Amniotic stem cell (primary cell): ENCODE results near the gene NT5DC1.
"Not testable (repeated sequence)": the region's sequence is repeated elsewhere in the genome, so short reads cannot be mapped to it uniquely, and the experiment has no call there.

Experiments
- DNase-seq: peaks from one replicate; lab custom pipeline; 2025; lab: John Stamatoyannopoulos, UW

The NT5DC1 gene

GRCh38 chr6:116090251-116090650 is 10.4 kb upstream of the NT5DC1 start:
- DNase-seq: no peak

GRCh38 chr6:116094041-116094440 is 6.6 kb upstream of the NT5DC1 start:
- DNase-seq: no peak

GRCh38 chr6:116096048-116096759 is 4.4 kb upstream of the NT5DC1 start:
- DNase-seq: not testable (repeated sequence)

- DNase-seq: no peak
These were observed 3.5 kb upstream of the NT5DC1 start for GRCh38 chr6:116096979-116097816.

GRCh38 chr6:116099036-116099435 is 1.6 kb upstream of the NT5DC1 start:
- DNase-seq: no peak

- DNase-seq: no peak
These were observed 657 bp downstream of the NT5DC1 start for GRCh38 chr6:116101302-116101718.

- no peak for DNase-seq
These were observed 1.1 kb downstream of the NT5DC1 start for GRCh38 chr6:116101790-116102189.

GRCh38 chr6:116102873-116103272 is 2.2 kb downstream of the NT5DC1 start:
- no peak for DNase-seq

- no peak for DNase-seq
These were observed 4.0 kb downstream of the NT5DC1 start for GRCh38 chr6:116104636-116105035.

GRCh38 chr6:116105247-116105646 is 4.6 kb downstream of the NT5DC1 start:
- no peak for DNase-seq

GRCh38 chr6:116106146-116106545 is 5.5 kb downstream of the NT5DC1 start:
- no peak for DNase-seq

- no peak for DNase-seq
These were observed 8.2 kb downstream of the NT5DC1 start for GRCh38 chr6:116108836-116109235.

GRCh38 chr6:116111552-116112528 is 11.2 kb downstream of the NT5DC1 start:
- no peak for DNase-seq

- no peak for DNase-seq
These were observed 12.7 kb downstream of the NT5DC1 start for GRCh38 chr6:116113386-116113785.

GRCh38 chr6:116115781-116116180 is 15.1 kb downstream of the NT5DC1 start:
- DNase-seq: no peak

GRCh38 chr6:116118608-116119007 is 18.0 kb downstream of the NT5DC1 start:
- no peak for DNase-seq

GRCh38 chr6:116120430-116120829 is 19.8 kb downstream of the NT5DC1 start:
- DNase-seq: no peak

- no peak for DNase-seq
These were observed 25.4 kb downstream of the NT5DC1 start, which contains the start of gene COL10A1 for GRCh38 chr6:116126032-116126431. Gene COL10A1 (minus strand): TSS chr6:116126132. CDS start chr6:116125492, 640 bp downstream.

GRCh38 chr6:116127771-116128493 is 27.3 kb downstream of the NT5DC1 start:
- DNase-seq: no peak

- DNase-seq: no peak
These were observed 32.8 kb downstream of the NT5DC1 start for GRCh38 chr6:116133453-116133852.

- DNase-seq: no peak
These were observed 35.7 kb downstream of the NT5DC1 start for GRCh38 chr6:116136373-116136772.
